ENCODE measurements around the gene PDE9A.

Gene PDE9A

GRCh38 chr21:42724226-42724920 lies 71.0 kb downstream of the PDE9A start:
- TF ChIP-seq SP1 (IDR thresholded peaks at IDR 0.05) (no peak), FOXK2 (IDR thresholded peaks at IDR 0.05) (no peak), FOXA1 (IDR thresholded peaks at IDR 0.05) (no peak)
- ChIA-PET CTCF (no interaction called here), POLR2A (no interaction called here)
- DNase-seq (ENCODE audit: extremely low spot score), result no peak

- POLR2A ChIA-PET, result no interaction called here
Measured at GRCh38 chr21:42725416-42725930, 72.1 kb downstream of the PDE9A start.

GRCh38 chr21:42731264-42732032 lies 78.0 kb downstream of the PDE9A start:
- ChIA-PET CTCF (no interaction called here), POLR2A (no interaction called here)
- no peak for DNase-seq (ENCODE audit: extremely low spot score)
- TF ChIP-seq L3MBTL2 (conservative IDR thresholded peaks at IDR 0.05), result no peak
- no peak for TF ChIP-seq SUZ12 (IDR thresholded peaks at IDR 0.05)
- no peak for TF ChIP-seq LEF1 (IDR thresholded peaks at IDR 0.05; ENCODE audit: borderline replicate concordance)
- no peak for TF ChIP-seq ZNF384 (IDR thresholded peaks at IDR 0.05)

More at GRCh38 chr21:42725416-42725930, 72.1 kb downstream of the PDE9A start:
- no peak for DNase-seq (ENCODE audit: extremely low spot score)
- CTCF ChIA-PET, result no interaction called here
- TF ChIP-seq LEF1 (IDR thresholded peaks at IDR 0.05; ENCODE audit: borderline replicate concordance) (no peak), CTBP1 (IDR thresholded peaks at IDR 0.05; ENCODE audit: borderline replicate concordance) (no peak), TARDBP (IDR thresholded peaks at IDR 0.05) (no peak), NFRKB (IDR thresholded peaks at IDR 0.05) (no peak), FOXA1 (IDR thresholded peaks at IDR 0.05) (no peak)

GRCh38 chr21:42732033-42732410 lies 78.6 kb downstream of the PDE9A start:
- DNase-seq (ENCODE audit: extremely low spot score), result no peak
- POLR2A ChIA-PET, result no interaction called here
- CTCF ChIA-PET, result no interaction called here
- TF ChIP-seq FOXK2 (IDR thresholded peaks at IDR 0.05) (no peak), PKNOX1 (IDR thresholded peaks at IDR 0.05) (no peak)

- DNase-seq (ENCODE audit: extremely low spot score), result no peak
- ChIA-PET CTCF (no interaction called here), POLR2A (no interaction called here)
- TF ChIP-seq ZNF384 (IDR thresholded peaks at IDR 0.05), result no peak
- TF ChIP-seq FOXM1 (IDR thresholded peaks at IDR 0.05; ENCODE audit: borderline replicate concordance), result no peak
- no peak for TF ChIP-seq LEF1 (IDR thresholded peaks at IDR 0.05; ENCODE audit: borderline replicate concordance)
- no peak for TF ChIP-seq ELF4 (IDR thresholded peaks at IDR 0.05)
- TF ChIP-seq SUZ12 (IDR thresholded peaks at IDR 0.05), result no peak
- no peak for TF ChIP-seq FOXA1 (IDR thresholded peaks at IDR 0.05)
- TF ChIP-seq ARNT (IDR thresholded peaks at IDR 0.05), result no peak
- no peak for TF ChIP-seq PKNOX1 (IDR thresholded peaks at IDR 0.05)
- no peak for TF ChIP-seq FOXK2 (IDR thresholded peaks at IDR 0.05)
- TF ChIP-seq BHLHE40 (IDR thresholded peaks at IDR 0.05; ENCODE audit: borderline replicate concordance), result no peak
Measured at GRCh38 chr21:42733037-42733627, 79.7 kb downstream of the PDE9A start.

GRCh38 chr21:42733874-42734273 lies 80.5 kb downstream of the PDE9A start:
- ChIA-PET POLR2A (no interaction called here), CTCF (no interaction called here)
- no peak for DNase-seq (ENCODE audit: extremely low spot score)
- TF ChIP-seq CTBP1 (IDR thresholded peaks at IDR 0.05; ENCODE audit: borderline replicate concordance), result no peak
- TF ChIP-seq TARDBP (IDR thresholded peaks at IDR 0.05), result no peak
- no peak for TF ChIP-seq FOXA1 (IDR thresholded peaks at IDR 0.05)
- no peak for TF ChIP-seq L3MBTL2 (conservative IDR thresholded peaks at IDR 0.05)
- TF ChIP-seq LEF1 (IDR thresholded peaks at IDR 0.05; ENCODE audit: borderline replicate concordance), result no peak
- no peak for TF ChIP-seq NFRKB (IDR thresholded peaks at IDR 0.05)
- TF ChIP-seq BHLHE40 (IDR thresholded peaks at IDR 0.05; ENCODE audit: borderline replicate concordance), result no peak
- TF ChIP-seq ARNT (IDR thresholded peaks at IDR 0.05), result no peak

GRCh38 chr21:42734323-42734971 lies 81.0 kb downstream of the PDE9A start:
- POLR2A ChIA-PET, result no interaction called here
- no peak for DNase-seq (ENCODE audit: extremely low spot score)
- CTCF ChIA-PET, result no interaction called here
- TF ChIP-seq CTBP1 (IDR thresholded peaks at IDR 0.05; ENCODE audit: borderline replicate concordance) (no peak), ZNF384 (IDR thresholded peaks at IDR 0.05) (no peak)

- ChIA-PET POLR2A (no interaction called here), CTCF (no interaction called here)
- no peak for DNase-seq (ENCODE audit: extremely low spot score)
- no peak for TF ChIP-seq SUZ12 (IDR thresholded peaks at IDR 0.05)
Measured at GRCh38 chr21:42735061-42735460, 81.6 kb downstream of the PDE9A start.
